GM10266 (cell line): Measurements from ENCODE around the gene TMEM223.
A peak's percentile ranks its signal among the peaks of the same experiment; 100 is the strongest.

ENCODE experiments used
- DNase-seq: peaks from one replicate; pipeline ENCODE4 v3.0.0; 2012; ENCODE audit errors: extremely low spot score
- CTCF ChIP-seq: IDR thresholded peaks from 2 replicates; pipeline ENCODE4 v1.5.1; 2012; ENCODE audit warnings: mild to moderate bottlenecking, low read depth; ENCODE audit not compliant: control insufficient read depth, insufficient read depth; ENCODE audit errors: missing control alignments

The TMEM223 gene

GRCh38 chr11:62806611-62807121 is 14.9 kb upstream of the TMEM223 start:
- TF ChIP-seq CTCF = no peak
- no peak for DNase-seq

- no peak for DNase-seq
- no peak for TF ChIP-seq CTCF
Observed at GRCh38 chr11:62805961-62806441, 14.2 kb upstream of the TMEM223 start.

- peak; percentile 10 for TF ChIP-seq CTCF
- DNase-seq = peak; percentile 99
Observed at GRCh38 chr11:62805076-62805892, 13.5 kb upstream of the TMEM223 start, which contains the start of gene NXF1. NXF1 (minus strand) TSS chr11:62805440; CDS start chr11:62805356, 84 bp downstream.

- no peak for TF ChIP-seq CTCF
- DNase-seq = peak; percentile 54
Observed at GRCh38 chr11:62804310-62805075, 12.7 kb upstream of the TMEM223 start.

GRCh38 chr11:62801071-62801470 is 9.3 kb upstream of the TMEM223 start:
- TF ChIP-seq CTCF = no peak
- DNase-seq = no peak

GRCh38 chr11:62799486-62799885 is 7.7 kb upstream of the TMEM223 start:
- no peak for DNase-seq
- TF ChIP-seq CTCF = no peak
